ENCODE measurements around the gene SNX27.

Gene SNX27

DNA sequence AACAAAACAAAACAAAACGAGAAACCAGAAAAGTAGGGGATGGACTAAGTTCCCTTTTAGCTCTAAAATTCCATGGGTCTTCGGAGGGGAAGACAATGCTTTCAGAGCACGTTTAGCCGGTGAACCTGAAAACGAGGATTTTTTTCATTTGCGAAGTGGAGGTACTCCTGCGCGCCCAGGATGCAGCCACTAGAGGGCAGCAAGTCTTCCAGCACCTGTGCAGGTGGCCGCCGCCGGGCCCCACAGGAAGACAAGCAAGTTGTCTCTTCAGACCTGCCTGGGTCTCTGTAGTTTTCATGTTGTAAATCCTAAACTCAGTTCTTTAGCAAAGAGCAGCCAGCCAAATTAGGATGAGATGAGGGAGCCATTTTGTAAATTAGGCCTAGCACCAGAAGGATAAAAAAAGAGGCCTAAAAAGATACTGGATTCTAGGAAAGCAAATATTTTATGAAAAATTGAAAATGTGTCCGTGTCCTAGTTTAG lies 17.7 kb upstream of the SNX27 start (continued):
- TF ChIP-seq ZNF48 (tag by site-specific recombination; IDR thresholded peaks at IDR 0.05) = no peak
- TF ChIP-seq ZBTB20 (tag by site-specific recombination; IDR thresholded peaks at IDR 0.05) = no peak
- TF ChIP-seq ZNF777 (tag by site-specific recombination; IDR thresholded peaks at IDR 0.05; ENCODE audit: borderline replicate concordance) = no peak
- no peak for TF ChIP-seq ZNF175 (tag by site-specific recombination; IDR thresholded peaks at IDR 0.05)
- TF ChIP-seq, protein P1, sequence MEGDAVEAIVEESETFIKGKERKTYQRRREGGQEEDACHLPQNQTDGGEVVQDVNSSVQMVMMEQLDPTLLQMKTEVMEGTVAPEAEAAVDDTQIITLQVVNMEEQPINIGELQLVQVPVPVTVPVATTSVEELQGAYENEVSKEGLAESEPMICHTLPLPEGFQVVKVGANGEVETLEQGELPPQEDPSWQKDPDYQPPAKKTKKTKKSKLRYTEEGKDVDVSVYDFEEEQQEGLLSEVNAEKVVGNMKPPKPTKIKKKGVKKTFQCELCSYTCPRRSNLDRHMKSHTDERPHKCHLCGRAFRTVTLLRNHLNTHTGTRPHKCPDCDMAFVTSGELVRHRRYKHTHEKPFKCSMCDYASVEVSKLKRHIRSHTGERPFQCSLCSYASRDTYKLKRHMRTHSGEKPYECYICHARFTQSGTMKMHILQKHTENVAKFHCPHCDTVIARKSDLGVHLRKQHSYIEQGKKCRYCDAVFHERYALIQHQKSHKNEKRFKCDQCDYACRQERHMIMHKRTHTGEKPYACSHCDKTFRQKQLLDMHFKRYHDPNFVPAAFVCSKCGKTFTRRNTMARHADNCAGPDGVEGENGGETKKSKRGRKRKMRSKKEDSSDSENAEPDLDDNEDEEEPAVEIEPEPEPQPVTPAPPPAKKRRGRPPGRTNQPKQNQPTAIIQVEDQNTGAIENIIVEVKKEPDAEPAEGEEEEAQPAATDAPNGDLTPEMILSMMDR (tag by site-specific recombination; IDR thresholded peaks at IDR 0.05) = peak; percentile 69; the same call in 1 of the 2 replicates
- TF ChIP-seq ZNF843 (tag by site-specific recombination; IDR thresholded peaks at IDR 0.05) = no peak; the same call in 1 of the 2 replicates
- no peak for TF ChIP-seq ZNF544 (tag by site-specific recombination; IDR thresholded peaks at IDR 0.05)
- TF ChIP-seq ZNF157 (tag by site-specific recombination; IDR thresholded peaks at IDR 0.05) = no peak
- TF ChIP-seq ZNF596 (tag by site-specific recombination; IDR thresholded peaks at IDR 0.05) = no peak
- peak; percentile 26; the same call in 1 of the 2 replicates for TF ChIP-seq ZNF10 (tag by site-specific recombination; IDR thresholded peaks at IDR 0.05)
- peak; percentile 44; the same call in 1 of the 2 replicates for TF ChIP-seq ZNF629 (tag by site-specific recombination; IDR thresholded peaks at IDR 0.05)
- TF ChIP-seq ZNF202 (tag by site-specific recombination; IDR thresholded peaks at IDR 0.05; ENCODE audit: borderline replicate concordance) = no peak
- TF ChIP-seq, protein P2, sequence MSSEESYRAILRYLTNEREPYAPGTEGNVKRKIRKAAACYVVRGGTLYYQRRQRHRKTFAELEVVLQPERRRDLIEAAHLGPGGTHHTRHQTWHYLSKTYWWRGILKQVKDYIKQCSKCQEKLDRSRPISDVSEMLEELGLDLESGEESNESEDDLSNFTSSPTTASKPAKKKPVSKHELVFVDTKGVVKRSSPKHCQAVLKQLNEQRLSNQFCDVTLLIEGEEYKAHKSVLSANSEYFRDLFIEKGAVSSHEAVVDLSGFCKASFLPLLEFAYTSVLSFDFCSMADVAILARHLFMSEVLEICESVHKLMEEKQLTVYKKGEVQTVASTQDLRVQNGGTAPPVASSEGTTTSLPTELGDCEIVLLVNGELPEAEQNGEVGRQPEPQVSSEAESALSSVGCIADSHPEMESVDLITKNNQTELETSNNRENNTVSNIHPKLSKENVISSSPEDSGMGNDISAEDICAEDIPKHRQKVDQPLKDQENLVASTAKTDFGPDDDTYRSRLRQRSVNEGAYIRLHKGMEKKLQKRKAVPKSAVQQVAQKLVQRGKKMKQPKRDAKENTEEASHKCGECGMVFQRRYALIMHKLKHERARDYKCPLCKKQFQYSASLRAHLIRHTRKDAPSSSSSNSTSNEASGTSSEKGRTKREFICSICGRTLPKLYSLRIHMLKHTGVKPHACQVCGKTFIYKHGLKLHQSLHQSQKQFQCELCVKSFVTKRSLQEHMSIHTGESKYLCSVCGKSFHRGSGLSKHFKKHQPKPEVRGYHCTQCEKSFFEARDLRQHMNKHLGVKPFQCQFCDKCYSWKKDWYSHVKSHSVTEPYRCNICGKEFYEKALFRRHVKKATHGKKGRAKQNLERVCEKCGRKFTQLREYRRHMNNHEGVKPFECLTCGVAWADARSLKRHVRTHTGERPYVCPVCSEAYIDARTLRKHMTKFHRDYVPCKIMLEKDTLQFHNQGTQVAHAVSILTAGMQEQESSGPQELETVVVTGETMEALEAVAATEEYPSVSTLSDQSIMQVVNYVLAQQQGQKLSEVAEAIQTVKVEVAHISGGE (tag by site-specific recombination; conservative IDR thresholded peaks at IDR 0.05; ENCODE audit: low read depth) = no peak
- TF ChIP-seq ZNF558 (tag by site-specific recombination; IDR thresholded peaks at IDR 0.05) = 0 out of 2 replicates have a peak, but pooled peaks have one; percentile 12
- TF ChIP-seq GLIS1 (tag by site-specific recombination; IDR thresholded peaks at IDR 0.05) = peak; percentile 88
- TF ChIP-seq ZFP69B (tag by site-specific recombination; IDR thresholded peaks at IDR 0.05) = peak; percentile 99
- no peak for TF ChIP-seq ZNF302 (tag by site-specific recombination; IDR thresholded peaks at IDR 0.05; ENCODE audit: low read depth)
- TF ChIP-seq ZNF776 (tag by site-specific recombination; IDR thresholded peaks at IDR 0.05; ENCODE audit: borderline replicate concordance) = no peak
- TF ChIP-seq ZNF19 (tag by site-specific recombination; IDR thresholded peaks at IDR 0.05; ENCODE audit: low read depth) = no peak
- TF ChIP-seq MYNN (tag by site-specific recombination; IDR thresholded peaks at IDR 0.05; ENCODE audit: borderline replicate concordance) = no peak
- TF ChIP-seq ZIC2 (tag by site-specific recombination; IDR thresholded peaks at IDR 0.05) = no peak
- no peak for TF ChIP-seq ZFP41 (tag by site-specific recombination; IDR thresholded peaks at IDR 0.05; ENCODE audit: borderline replicate concordance)
- no peak for TF ChIP-seq ZNF155 (tag by site-specific recombination; IDR thresholded peaks at IDR 0.05)
- 0 out of 2 replicates have a peak, but pooled peaks have one; percentile 48 for TF ChIP-seq ZNF501 (tag by site-specific recombination; IDR thresholded peaks at IDR 0.05)
- TF ChIP-seq ZNF654 (tag by site-specific recombination; IDR thresholded peaks at IDR 0.05; ENCODE audit: low read depth) = peak; percentile 83
- no peak for TF ChIP-seq ZBTB48 (tag by site-specific recombination; IDR thresholded peaks at IDR 0.05)
- peak; percentile 74 for TF ChIP-seq SCRT2 (tag by site-specific recombination; IDR thresholded peaks at IDR 0.05)
- TF ChIP-seq, protein P3, sequence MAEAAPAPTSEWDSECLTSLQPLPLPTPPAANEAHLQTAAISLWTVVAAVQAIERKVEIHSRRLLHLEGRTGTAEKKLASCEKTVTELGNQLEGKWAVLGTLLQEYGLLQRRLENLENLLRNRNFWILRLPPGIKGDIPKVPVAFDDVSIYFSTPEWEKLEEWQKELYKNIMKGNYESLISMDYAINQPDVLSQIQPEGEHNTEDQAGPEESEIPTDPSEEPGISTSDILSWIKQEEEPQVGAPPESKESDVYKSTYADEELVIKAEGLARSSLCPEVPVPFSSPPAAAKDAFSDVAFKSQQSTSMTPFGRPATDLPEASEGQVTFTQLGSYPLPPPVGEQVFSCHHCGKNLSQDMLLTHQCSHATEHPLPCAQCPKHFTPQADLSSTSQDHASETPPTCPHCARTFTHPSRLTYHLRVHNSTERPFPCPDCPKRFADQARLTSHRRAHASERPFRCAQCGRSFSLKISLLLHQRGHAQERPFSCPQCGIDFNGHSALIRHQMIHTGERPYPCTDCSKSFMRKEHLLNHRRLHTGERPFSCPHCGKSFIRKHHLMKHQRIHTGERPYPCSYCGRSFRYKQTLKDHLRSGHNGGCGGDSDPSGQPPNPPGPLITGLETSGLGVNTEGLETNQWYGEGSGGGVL (tag by site-specific recombination; IDR thresholded peaks at IDR 0.05) = no peak
- TF ChIP-seq, protein P4, sequence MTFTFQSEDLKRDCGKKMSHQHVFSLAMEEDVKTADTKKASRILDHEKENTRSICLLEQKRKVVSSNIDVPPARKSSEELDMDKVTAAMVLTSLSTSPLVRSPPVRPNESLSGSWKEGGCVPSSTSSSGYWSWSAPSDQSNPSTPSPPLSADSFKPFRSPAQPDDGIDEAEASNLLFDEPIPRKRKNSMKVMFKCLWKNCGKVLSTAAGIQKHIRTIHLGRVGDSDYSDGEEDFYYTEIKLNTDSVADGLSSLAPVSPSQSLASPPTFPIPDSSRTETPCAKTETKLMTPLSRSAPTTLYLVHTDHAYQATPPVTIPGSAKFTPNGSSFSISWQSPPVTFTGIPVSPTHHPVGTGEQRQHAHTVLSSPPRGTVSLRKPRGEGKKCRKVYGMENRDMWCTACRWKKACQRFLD (tag by site-specific recombination; IDR thresholded peaks at IDR 0.05) = no peak
- TF ChIP-seq, protein P5, sequence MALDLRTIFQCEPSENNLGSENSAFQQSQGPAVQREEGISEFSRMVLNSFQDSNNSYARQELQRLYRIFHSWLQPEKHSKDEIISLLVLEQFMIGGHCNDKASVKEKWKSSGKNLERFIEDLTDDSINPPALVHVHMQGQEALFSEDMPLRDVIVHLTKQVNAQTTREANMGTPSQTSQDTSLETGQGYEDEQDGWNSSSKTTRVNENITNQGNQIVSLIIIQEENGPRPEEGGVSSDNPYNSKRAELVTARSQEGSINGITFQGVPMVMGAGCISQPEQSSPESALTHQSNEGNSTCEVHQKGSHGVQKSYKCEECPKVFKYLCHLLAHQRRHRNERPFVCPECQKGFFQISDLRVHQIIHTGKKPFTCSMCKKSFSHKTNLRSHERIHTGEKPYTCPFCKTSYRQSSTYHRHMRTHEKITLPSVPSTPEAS (tag by site-specific recombination; IDR thresholded peaks at IDR 0.05) = no peak
- no peak for TF ChIP-seq ZBTB7A (tag by site-specific recombination; IDR thresholded peaks at IDR 0.05; ENCODE audit: low read depth)
- no peak for TF ChIP-seq ZNF391 (tag by site-specific recombination; IDR thresholded peaks at IDR 0.05; ENCODE audit: borderline replicate concordance, low read depth)
- peak; percentile 52; the same call in 1 of the 2 replicates for TF ChIP-seq SP7 (tag by site-specific recombination; IDR thresholded peaks at IDR 0.05)
